ENCODE measurements around the gene MSLN.

Gene MSLN

DNA sequence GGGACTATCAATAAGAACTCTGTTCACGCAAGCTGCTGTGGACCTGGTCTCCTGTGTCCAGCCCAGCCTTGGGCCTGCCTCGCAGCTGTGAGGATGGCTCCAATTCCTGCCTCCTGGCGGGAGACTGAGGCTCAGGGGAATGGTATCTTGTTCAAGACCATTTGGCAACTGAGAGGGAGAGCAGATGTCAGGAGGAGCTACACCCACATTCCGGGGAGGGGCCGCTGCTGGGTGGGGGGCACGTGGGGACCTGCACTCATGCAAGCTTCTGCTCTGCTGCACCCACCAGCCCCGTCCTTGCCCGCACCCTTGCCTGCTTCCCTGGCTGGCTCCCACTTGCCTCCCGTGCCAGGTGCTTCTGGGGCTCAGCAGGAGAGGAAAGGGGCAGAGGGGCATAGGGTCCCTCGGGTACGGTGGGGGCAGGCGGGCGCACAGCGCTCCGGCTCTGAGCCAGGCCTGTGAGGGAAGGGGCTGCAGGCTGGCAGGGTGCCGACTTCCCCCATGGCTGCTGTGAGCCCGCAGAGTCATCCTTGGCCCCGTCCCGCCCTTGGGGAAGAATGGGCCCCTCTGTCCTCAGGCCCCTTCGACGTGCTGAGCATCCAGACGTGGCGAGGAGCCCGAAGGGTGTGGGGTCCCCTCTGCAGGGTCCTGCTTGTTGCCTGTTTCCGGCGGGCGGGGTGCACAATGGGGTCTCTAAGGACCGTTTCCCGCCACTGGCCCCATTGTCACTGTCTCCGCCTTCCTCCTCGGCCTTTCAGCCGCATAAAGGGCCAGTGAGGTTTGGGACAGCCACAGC, 42.9 kb upstream of the MSLN start:
- Histone ChIP-seq H3K36me3 (ENCODE audit: control insufficient read depth in 2 of 2, insufficient read depth in 2 of 2, low read length in 2 of 2) (no peaks in the 10 kb centered on the region), H3K9me3 (ENCODE audit: control insufficient read depth in 2 of 2, low read length in 2 of 2) (no peaks in the 10 kb centered on the region), H3K4me3 (ENCODE audit: low read length in 2 of 2) (no peak overlapping the region), H3K4me1 (ENCODE audit: control insufficient read depth in 2 of 2, insufficient read depth in 2 of 2, low read length in 2 of 2) (peaks cover 44 to 47% of the 10 kb centered on the region in 2 donors), H3K27ac (ENCODE audit: low read depth in 2 of 2, low read length in 2 of 2) (no peak overlapping the region), H3K9ac (ENCODE audit: low read depth in 1 of 2, low read length in 2 of 2) (no peak overlapping the region), H3K27me3 (ENCODE audit: control insufficient read depth in 2 of 2, insufficient read depth in 2 of 2, low read length in 2 of 2) (peaks cover 10 to 12% of the 10 kb centered on the region in 2 donors)

DNA sequence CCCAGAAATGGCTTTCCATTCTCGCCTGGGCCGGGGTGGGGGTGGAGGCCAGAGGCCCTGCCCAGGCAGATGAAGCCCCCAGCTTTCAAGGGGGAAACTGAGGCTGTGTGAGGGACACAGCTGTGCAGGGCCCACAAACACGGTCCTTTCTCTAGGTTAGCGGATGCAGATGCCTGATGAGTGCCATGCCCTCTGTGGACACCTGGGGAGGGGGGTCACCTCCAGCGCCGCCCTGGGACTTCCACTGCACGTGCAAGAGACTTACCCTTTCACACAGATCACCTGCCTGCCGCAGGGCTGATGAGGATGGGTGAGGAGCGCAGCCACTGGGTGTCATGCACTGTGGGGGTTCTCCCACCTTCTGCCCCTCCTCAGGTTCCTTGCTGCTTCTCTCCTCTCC, 42.1 kb upstream of the MSLN start:
- H3K27me3 ChIP-seq (ENCODE audit: control insufficient read depth in 2 of 2, insufficient read depth in 2 of 2, low read length in 2 of 2), result peaks cover 10 to 12% of the 10 kb centered on the region in 2 donors
- no peak overlapping the region for H3K27ac ChIP-seq (ENCODE audit: low read depth in 2 of 2, low read length in 2 of 2)
- H3K9me3 ChIP-seq (ENCODE audit: control insufficient read depth in 2 of 2, low read length in 2 of 2), result no peaks in the 10 kb centered on the region
- no peaks in the 10 kb centered on the region for H3K36me3 ChIP-seq (ENCODE audit: control insufficient read depth in 2 of 2, insufficient read depth in 2 of 2, low read length in 2 of 2)
- peaks cover 44 to 47% of the 10 kb centered on the region in 2 donors for H3K4me1 ChIP-seq (ENCODE audit: control insufficient read depth in 2 of 2, insufficient read depth in 2 of 2, low read length in 2 of 2)
- H3K9ac ChIP-seq (ENCODE audit: low read depth in 1 of 2, low read length in 2 of 2), result no peak overlapping the region
- H3K4me3 ChIP-seq (ENCODE audit: low read length in 2 of 2), result peak overlapping the region in 1 of 2 donors; percentile 26

DNA sequence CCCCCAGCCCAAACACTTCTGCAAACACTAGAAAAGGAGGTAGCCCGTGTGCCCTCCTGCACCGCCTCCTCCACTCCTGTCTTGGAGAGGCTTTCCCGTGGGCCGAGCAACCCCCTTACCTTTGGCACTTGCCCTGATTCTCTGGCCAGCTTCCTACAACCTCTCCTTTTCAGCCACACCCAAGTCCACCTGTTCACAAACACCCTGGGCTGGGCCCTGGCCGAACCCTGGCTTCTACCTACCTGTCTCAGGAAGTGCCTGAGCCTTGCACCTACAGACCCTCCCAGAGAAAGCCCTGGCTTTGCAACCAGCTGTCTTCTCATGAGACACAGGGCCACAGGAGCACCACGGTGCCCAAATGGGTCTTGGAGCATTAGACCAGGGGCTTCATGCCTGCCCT, 41.6 kb upstream of the MSLN start:
- no peaks in the 10 kb centered on the region for H3K9me3 ChIP-seq (ENCODE audit: control insufficient read depth in 2 of 2, low read length in 2 of 2)
- peak overlapping the region; percentile 31 to 41 for H3K4me3 ChIP-seq (ENCODE audit: low read length in 2 of 2)
- peak overlapping the region; percentile 53 to 67 for H3K27ac ChIP-seq (ENCODE audit: low read depth in 2 of 2, low read length in 2 of 2)
- H3K36me3 ChIP-seq (ENCODE audit: control insufficient read depth in 2 of 2, insufficient read depth in 2 of 2, low read length in 2 of 2), result no peaks in the 10 kb centered on the region
- peaks cover 8 to 9% of the 10 kb centered on the region in 2 donors for H3K27me3 ChIP-seq (ENCODE audit: control insufficient read depth in 2 of 2, insufficient read depth in 2 of 2, low read length in 2 of 2)
- peak overlapping the region; percentile 10 to 52 for H3K9ac ChIP-seq (ENCODE audit: low read depth in 1 of 2, low read length in 2 of 2)
- peaks cover 44 to 47% of the 10 kb centered on the region in 2 donors for H3K4me1 ChIP-seq (ENCODE audit: control insufficient read depth in 2 of 2, insufficient read depth in 2 of 2, low read length in 2 of 2)

DNA sequence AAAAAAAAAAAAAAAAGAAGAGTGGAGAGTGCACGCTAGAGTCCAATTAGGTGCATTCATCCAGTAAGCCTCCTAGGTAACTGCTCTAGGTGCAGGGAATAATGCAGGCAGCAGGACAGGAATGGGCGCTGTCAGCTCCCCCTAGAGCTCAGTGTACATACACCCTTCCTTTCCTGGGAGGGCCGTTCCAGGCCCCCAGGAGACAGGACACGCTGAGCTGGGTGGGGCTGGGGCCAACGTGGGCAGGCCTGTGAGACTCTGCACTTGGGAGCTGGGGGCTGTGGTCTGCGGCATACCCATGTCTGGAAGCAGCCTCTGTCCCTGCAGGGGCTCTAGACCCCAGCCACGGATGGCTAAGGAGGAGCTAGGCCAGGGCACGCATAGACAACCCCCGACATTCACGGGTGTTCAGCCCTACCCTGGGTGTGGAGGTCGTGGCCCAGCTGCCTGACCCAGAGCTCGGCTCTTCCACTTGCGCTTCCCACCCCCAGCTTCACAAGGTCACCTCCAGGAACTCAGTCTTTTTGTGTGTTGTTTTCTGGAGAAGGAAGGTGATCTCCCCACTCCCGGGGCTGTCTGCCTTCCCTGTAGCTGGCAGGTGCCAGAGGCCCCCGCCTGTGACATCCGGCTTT, 40.6 kb upstream of the MSLN start:
- H3K4me1 ChIP-seq (ENCODE audit: control insufficient read depth in 2 of 2, insufficient read depth in 2 of 2, low read length in 2 of 2), result peaks cover 40 to 45% of the 10 kb centered on the region in 2 donors
- H3K4me3 ChIP-seq (ENCODE audit: low read length in 2 of 2), result peak overlapping the region; percentile 77 to 80
- peak overlapping the region; percentile 66 to 80 for H3K9ac ChIP-seq (ENCODE audit: low read depth in 1 of 2, low read length in 2 of 2)

DNA sequence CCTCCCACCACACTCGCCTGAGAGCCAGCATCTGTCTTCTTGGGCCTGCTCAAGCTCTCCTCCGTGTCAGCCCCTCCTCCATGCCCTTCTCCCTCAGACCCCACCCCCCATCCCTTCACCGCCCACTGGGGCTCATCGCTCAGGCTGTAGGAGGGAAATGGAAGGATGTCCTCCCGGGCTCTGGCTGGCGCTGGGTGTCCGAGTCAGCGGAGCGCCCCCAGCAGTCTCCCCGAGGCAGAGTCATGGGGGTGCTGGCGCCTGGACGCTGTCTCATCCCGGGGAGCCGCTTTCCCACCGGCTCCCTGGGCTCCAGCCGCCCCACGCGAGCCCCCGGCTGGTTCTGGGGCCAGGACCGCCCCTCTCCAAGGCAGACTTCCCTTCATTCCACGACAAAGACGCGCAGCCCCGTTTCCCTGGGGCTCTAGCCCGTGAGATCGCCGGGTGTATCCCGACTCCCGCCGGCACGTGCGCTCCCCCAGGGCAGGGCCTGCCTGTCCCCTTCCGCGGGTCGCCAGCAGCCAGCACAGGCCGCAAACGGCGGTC, 40.0 kb upstream of the MSLN start:
- Histone ChIP-seq H3K9ac (ENCODE audit: low read depth in 1 of 2, low read length in 2 of 2) (peak overlapping the region; percentile 66 to 80), H3K4me3 (ENCODE audit: low read length in 2 of 2) (peak overlapping the region; percentile 77 to 80), H3K36me3 (ENCODE audit: control insufficient read depth in 2 of 2, insufficient read depth in 2 of 2, low read length in 2 of 2) (no peaks in the 10 kb centered on the region), H3K27ac (ENCODE audit: low read depth in 2 of 2, low read length in 2 of 2) (peak overlapping the region; percentile 87 to 90), H3K9me3 (ENCODE audit: control insufficient read depth in 2 of 2, low read length in 2 of 2) (no peaks in the 10 kb centered on the region), H3K4me1 (ENCODE audit: control insufficient read depth in 2 of 2, insufficient read depth in 2 of 2, low read length in 2 of 2) (peaks cover 40 to 42% of the 10 kb centered on the region in 2 donors), H3K27me3 (ENCODE audit: control insufficient read depth in 2 of 2, insufficient read depth in 2 of 2, low read length in 2 of 2) (peaks cover 10 to 11% of the 10 kb centered on the region in 2 donors)

More for the DNA sequence above, 40.6 kb upstream of the MSLN start:
- H3K27me3 ChIP-seq (ENCODE audit: control insufficient read depth in 2 of 2, insufficient read depth in 2 of 2, low read length in 2 of 2), result peaks cover 7 to 8% of the 10 kb centered on the region in 2 donors
- H3K27ac ChIP-seq (ENCODE audit: low read depth in 2 of 2, low read length in 2 of 2), result peak overlapping the region; percentile 87 to 90
- no peaks in the 10 kb centered on the region for H3K36me3 ChIP-seq (ENCODE audit: control insufficient read depth in 2 of 2, insufficient read depth in 2 of 2, low read length in 2 of 2)
- no peaks in the 10 kb centered on the region for H3K9me3 ChIP-seq (ENCODE audit: control insufficient read depth in 2 of 2, low read length in 2 of 2)

DNA sequence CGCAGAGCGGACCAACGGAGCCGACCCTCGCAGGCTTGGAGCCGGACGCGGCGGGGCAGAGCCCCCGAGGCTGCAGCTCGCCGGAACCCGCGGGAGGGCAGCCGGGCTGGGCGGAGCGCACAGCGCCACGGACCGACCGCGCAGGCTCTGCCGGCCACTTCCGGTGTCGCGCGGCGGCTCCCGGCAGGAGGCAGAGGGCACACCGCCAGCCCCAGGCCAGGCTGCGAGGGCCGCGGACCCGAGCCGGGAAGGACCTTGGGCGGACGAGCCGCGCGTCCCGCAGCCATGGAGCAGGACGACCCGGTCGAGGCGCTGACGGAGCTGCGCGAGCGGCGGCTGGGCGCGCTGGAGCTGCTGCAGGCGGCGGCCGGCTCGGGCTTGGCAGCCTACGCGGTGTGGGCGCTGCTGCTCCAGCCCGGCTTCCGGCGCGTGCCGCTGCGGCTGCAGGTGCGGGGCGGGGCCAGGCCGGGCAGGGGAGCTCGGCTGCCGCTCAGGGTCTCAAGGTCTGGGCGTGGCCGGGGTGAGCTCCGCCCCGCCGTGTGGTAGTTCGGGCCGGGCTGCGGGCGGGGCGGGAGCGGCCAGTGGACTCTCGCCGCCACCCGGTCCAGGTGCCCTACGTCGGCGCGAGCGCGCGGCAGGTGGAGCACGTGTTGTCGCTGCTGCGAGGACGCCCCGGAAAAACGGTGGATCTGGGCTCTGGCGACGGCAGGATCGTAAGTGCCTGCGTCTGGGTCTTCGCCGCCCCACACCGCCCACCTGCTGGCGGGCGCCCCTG, 39.4 kb upstream of the MSLN start, which contains the start of gene ANTKMT:
ANTKMT (plus strand) TSS at position 157 of the 775 bp plus-strand sequence; CDS start at position 286, 129 bp downstream.
- peak within 1 kb of the TSS; percentile 77 to 80 for H3K4me3 ChIP-seq (ENCODE audit: low read length in 2 of 2)
- no peaks in the 10 kb centered on the region for H3K36me3 ChIP-seq (ENCODE audit: control insufficient read depth in 2 of 2, insufficient read depth in 2 of 2, low read length in 2 of 2)
- H3K9ac ChIP-seq (ENCODE audit: low read depth in 1 of 2, low read length in 2 of 2), result peak within 1 kb of the TSS; percentile 66 to 80
- H3K4me1 ChIP-seq (ENCODE audit: control insufficient read depth in 2 of 2, insufficient read depth in 2 of 2, low read length in 2 of 2), result peaks cover 35 to 41% of the 10 kb centered on the region in 2 donors
- H3K27me3 ChIP-seq (ENCODE audit: control insufficient read depth in 2 of 2, insufficient read depth in 2 of 2, low read length in 2 of 2), result peaks cover 10 to 15% of the 10 kb centered on the region in 2 donors
- peak within 1 kb of the TSS; percentile 87 to 90 for H3K27ac ChIP-seq (ENCODE audit: low read depth in 2 of 2, low read length in 2 of 2)
- no peaks in the 10 kb centered on the region for H3K9me3 ChIP-seq (ENCODE audit: control insufficient read depth in 2 of 2, low read length in 2 of 2)

DNA sequence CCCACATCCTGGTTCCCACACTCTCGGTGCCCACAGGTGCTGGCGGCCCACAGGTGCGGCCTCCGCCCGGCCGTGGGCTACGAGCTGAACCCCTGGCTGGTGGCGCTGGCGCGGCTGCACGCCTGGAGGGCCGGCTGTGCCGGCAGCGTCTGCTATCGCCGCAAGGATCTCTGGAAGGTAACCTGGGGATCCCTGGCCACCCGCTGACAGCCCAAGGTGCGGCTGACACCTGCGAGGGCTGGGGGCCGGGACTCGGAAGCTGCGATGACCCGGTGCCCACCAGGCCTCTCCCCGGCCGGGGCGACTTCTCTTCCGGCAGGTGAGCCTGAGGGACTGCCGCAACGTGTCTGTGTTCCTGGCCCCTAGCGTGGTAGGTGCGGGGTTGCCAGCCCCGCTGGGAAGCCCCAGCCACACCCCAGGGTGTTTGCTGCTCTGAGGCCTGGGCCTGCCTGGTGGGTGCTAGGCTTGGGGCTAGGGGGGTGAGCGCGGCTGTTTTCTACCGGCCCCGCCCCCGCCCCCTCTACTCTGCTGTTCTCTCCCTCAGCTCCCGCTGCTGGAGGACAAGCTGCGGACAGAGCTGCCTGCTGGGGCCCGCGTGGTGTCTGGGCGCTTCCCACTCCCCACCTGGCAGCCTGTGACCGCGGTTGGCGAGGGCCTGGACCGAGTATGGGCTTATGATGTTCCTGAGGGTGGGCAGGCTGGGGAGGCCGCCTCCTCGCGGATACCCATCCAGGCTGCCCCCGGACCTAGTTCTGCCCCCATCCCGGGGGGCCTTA, 38.6 kb upstream of the MSLN start:
- Histone ChIP-seq H3K9ac (ENCODE audit: low read depth in 1 of 2, low read length in 2 of 2) (no peak overlapping the region), H3K4me3 (ENCODE audit: low read length in 2 of 2) (peak overlapping the region; percentile 50 to 80), H3K4me1 (ENCODE audit: control insufficient read depth in 2 of 2, insufficient read depth in 2 of 2, low read length in 2 of 2) (peaks cover 32 to 44% of the 10 kb centered on the region in 2 donors)

DNA sequence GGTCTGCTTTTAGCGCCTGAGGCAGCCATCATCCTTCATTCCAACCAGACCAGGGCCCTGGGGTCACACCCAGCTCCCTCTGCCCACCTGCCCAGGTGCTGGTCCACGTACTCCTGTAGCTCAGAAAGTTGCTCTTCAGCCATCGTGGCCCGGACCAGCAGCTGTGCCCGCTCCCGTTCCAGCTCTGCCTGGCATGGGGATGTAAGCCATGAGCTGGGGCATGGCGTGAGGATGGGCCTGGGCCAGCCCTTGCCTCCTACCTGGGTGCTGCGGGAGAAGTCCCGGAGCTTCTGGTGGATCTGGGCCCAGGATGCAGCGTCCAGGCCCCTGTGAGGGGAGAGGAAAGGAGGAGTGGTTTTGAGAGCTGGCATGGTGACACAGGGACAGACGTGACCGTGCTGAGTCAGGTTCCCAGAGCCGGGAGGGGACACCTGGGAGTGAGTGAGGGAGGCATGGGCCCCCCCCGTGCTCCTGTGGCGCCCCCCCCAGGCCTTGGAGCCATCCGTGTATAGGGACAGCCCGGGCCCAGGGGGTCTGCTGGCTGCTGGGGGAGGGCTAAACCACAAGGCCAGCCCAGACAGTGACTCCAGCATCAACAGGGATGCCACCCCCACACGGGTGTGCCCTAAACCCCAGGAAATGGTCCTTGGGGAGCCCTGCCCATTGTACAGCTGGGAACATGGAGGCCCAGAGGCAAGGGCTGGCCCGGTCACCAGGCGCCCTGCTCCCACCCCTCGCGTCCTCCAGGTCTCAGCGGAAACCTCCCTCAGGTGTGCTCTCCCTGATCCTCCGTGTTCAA, 37.5 kb upstream of the MSLN start:
- Histone ChIP-seq H3K9me3 (ENCODE audit: control insufficient read depth in 2 of 2, low read length in 2 of 2) (no peaks in the 10 kb centered on the region), H3K27ac (ENCODE audit: low read depth in 2 of 2, low read length in 2 of 2) (no peak overlapping the region), H3K4me1 (ENCODE audit: control insufficient read depth in 2 of 2, insufficient read depth in 2 of 2, low read length in 2 of 2) (peaks cover 38 to 49% of the 10 kb centered on the region in 2 donors), H3K27me3 (ENCODE audit: control insufficient read depth in 2 of 2, insufficient read depth in 2 of 2, low read length in 2 of 2) (peaks cover 9 to 22% of the 10 kb centered on the region in 2 donors), H3K4me3 (ENCODE audit: low read length in 2 of 2) (no peak overlapping the region), H3K36me3 (ENCODE audit: control insufficient read depth in 2 of 2, insufficient read depth in 2 of 2, low read length in 2 of 2) (no peaks in the 10 kb centered on the region), H3K9ac (ENCODE audit: low read depth in 1 of 2, low read length in 2 of 2) (no peak overlapping the region)

More for the DNA sequence above, 38.6 kb upstream of the MSLN start:
- Histone ChIP-seq H3K27me3 (ENCODE audit: control insufficient read depth in 2 of 2, insufficient read depth in 2 of 2, low read length in 2 of 2) (peaks cover 9 to 16% of the 10 kb centered on the region in 2 donors), H3K27ac (ENCODE audit: low read depth in 2 of 2, low read length in 2 of 2) (peak overlapping the region; percentile 87 to 90), H3K9me3 (ENCODE audit: control insufficient read depth in 2 of 2, low read length in 2 of 2) (no peaks in the 10 kb centered on the region), H3K36me3 (ENCODE audit: control insufficient read depth in 2 of 2, insufficient read depth in 2 of 2, low read length in 2 of 2) (no peaks in the 10 kb centered on the region)

All from mucosa of rectum (tissue), 2 donors.